H9 (cell line): Measurements from ENCODE around the gene CERS6. TPM values are rescaled to one million over a fixed set of nuclear protein-coding genes. Genes with fewer than 3 reads are reported as not detected.

Experiments
- DNase-seq: peaks from one replicate; pipeline ENCODE4 v3.0.0-alpha.2; 2017
- H2AFZ ChIP-seq: one replicate; pipeline ENCODE4 v1.6.1; 2013; ENCODE audit warnings: mild to moderate bottlenecking, low read length, control low read depth, moderate library complexity
- H2AK5ac ChIP-seq: 2 replicates; pipeline ENCODE4 v1.6.1; 2013; ENCODE audit warnings: low read length, control low read depth, mixed read lengths; ENCODE audit not compliant: insufficient read length
- H2BK120ac ChIP-seq: one replicate; pipeline ENCODE4 v1.6.1; 2013; ENCODE audit warnings: low read depth, mild to moderate bottlenecking, low read length, control low read depth, inconsistent platforms; ENCODE audit not compliant: poor library complexity, severe bottlenecking
- H2BK12ac ChIP-seq: 2 replicates; pipeline ENCODE4 v1.6.1; 2013; ENCODE audit warnings: low read length, control low read depth, mixed read lengths, low read depth; ENCODE audit not compliant: insufficient read length
- H2BK15ac ChIP-seq: 2 replicates; pipeline ENCODE4 v1.6.1; 2013; ENCODE audit warnings: low read depth, low read length, control low read depth
- H2BK20ac ChIP-seq: one replicate; pipeline ENCODE4 v1.6.1; 2013; ENCODE audit warnings: low read depth, mild to moderate bottlenecking, low read length, control low read depth, inconsistent platforms; ENCODE audit not compliant: poor library complexity, severe bottlenecking
- H2BK5ac ChIP-seq: 2 replicates; pipeline ENCODE4 v1.6.1; 2013; ENCODE audit warnings: low read length, control low read depth, mixed read lengths; ENCODE audit not compliant: insufficient read length
- H3K14ac ChIP-seq: 2 replicates; pipeline ENCODE4 v1.6.1; 2013; ENCODE audit warnings: low read length, control low read depth; ENCODE audit not compliant: insufficient read depth
- H3K18ac ChIP-seq: 2 replicates; pipeline ENCODE4 v1.6.1; 2013; ENCODE audit warnings: low read depth, mild to moderate bottlenecking, mixed read lengths, low read length, control low read depth; ENCODE audit not compliant: insufficient read length
- H3K23ac ChIP-seq: 2 replicates; pipeline ENCODE4 v1.6.1; 2013; ENCODE audit warnings: low read length, control low read depth, mixed read lengths, low read depth; ENCODE audit not compliant: insufficient read length
- H3K23me2 ChIP-seq: 2 replicates; pipeline ENCODE4 v1.6.1; 2013; ENCODE audit warnings: low read depth, mild to moderate bottlenecking, mixed read lengths, low read length, control low read depth; ENCODE audit not compliant: insufficient read length, poor library complexity, severe bottlenecking
- H3K27ac ChIP-seq: 2 replicates; pipeline ENCODE4 v1.5.1; 2013; ENCODE audit warnings: low read length, control low read depth, mixed read lengths, low read depth; ENCODE audit not compliant: insufficient read length
- H3K27me3 ChIP-seq: 2 replicates; pipeline ENCODE4 v1.6.1; 2013; ENCODE audit warnings: low read length, control low read depth, inconsistent platforms; ENCODE audit not compliant: insufficient read depth
- H3K4ac ChIP-seq: 2 replicates; pipeline ENCODE4 v1.6.1; 2013; ENCODE audit warnings: low read depth, mild to moderate bottlenecking, control low read depth, inconsistent platforms, low read length, moderate library complexity
- H3K4me1 ChIP-seq: 2 replicates; pipeline ENCODE4 v1.6.1; 2013; ENCODE audit warnings: low read length, control low read depth, inconsistent platforms; ENCODE audit not compliant: insufficient read depth
- H3K4me2 ChIP-seq: 2 replicates; pipeline ENCODE4 v1.6.1; 2013; ENCODE audit warnings: low read length, control low read depth, mixed read lengths; ENCODE audit not compliant: insufficient read length, insufficient read depth
- H3K56ac ChIP-seq: 2 replicates; pipeline ENCODE4 v1.6.1; 2013; ENCODE audit warnings: low read depth, mild to moderate bottlenecking, mixed read lengths, low read length, control low read depth; ENCODE audit not compliant: insufficient read length
- H3K79me1 ChIP-seq: 2 replicates; pipeline ENCODE4 v1.6.1; 2013; ENCODE audit warnings: low read depth, mild to moderate bottlenecking, moderate library complexity, low read length, control low read depth, inconsistent platforms; ENCODE audit not compliant: insufficient read depth, poor library complexity, severe bottlenecking
- H3K79me2 ChIP-seq: 2 replicates; pipeline ENCODE4 v1.6.1; 2013; ENCODE audit warnings: low read length, control low read depth, inconsistent platforms; ENCODE audit not compliant: insufficient read depth
- H3K9ac ChIP-seq: 2 replicates; pipeline ENCODE4 v1.6.1; 2013; ENCODE audit warnings: low read length, control low read depth, mixed read lengths; ENCODE audit not compliant: insufficient read length; ENCODE audit errors: extremely low read depth
- H3K9me3 ChIP-seq: one replicate; pipeline ENCODE4 v1.6.1; 2013; ENCODE audit warnings: low read depth, low read length, inconsistent platforms; ENCODE audit not compliant: control insufficient read depth
- H3T11ph ChIP-seq: one replicate; pipeline ENCODE4 v1.6.1; 2013; ENCODE audit warnings: mild to moderate bottlenecking, low read length, control low read depth, inconsistent platforms
- H4K20me1 ChIP-seq: one replicate; pipeline ENCODE4 v1.6.1; 2013; ENCODE audit not compliant: control insufficient read depth, insufficient read length, insufficient read depth
- H4K5ac ChIP-seq: 2 replicates; pipeline ENCODE4 v1.6.1; 2013; ENCODE audit warnings: low read depth, mild to moderate bottlenecking, mixed read lengths, low read length, control low read depth; ENCODE audit not compliant: insufficient read length
- H4K8ac ChIP-seq: replicated peaks from 2 replicates; pipeline ENCODE4 v1.6.1; 2013; ENCODE audit warnings: low read length, control low read depth, mixed read lengths, low read depth; ENCODE audit not compliant: insufficient read length
- H4K91ac ChIP-seq: 2 replicates; pipeline ENCODE4 v1.6.1; 2013; ENCODE audit warnings: low read depth, mild to moderate bottlenecking, moderate library complexity, mixed read lengths, low read length, control low read depth; ENCODE audit not compliant: insufficient read length
- H3K27ac Mint-ChIP-seq, 3 experiments: 2 replicates in 2 of 3; 3 replicates in 1 of 3; pipeline ENCODE4 v1.8.0; 2020 to 2021; ENCODE audit warnings: mixed read lengths in 3 of 3, mild to moderate bottlenecking in 1 of 3, moderate library complexity in 1 of 3
- H3K27me3 Mint-ChIP-seq: 2 replicates; pipeline ENCODE4 v1.8.0; 2021; ENCODE audit warnings: low read depth, mild to moderate bottlenecking, moderate library complexity, mixed read lengths
- H3K36me3 Mint-ChIP-seq, 3 experiments: 2 replicates in 2 of 3; 3 replicates in 1 of 3; pipeline ENCODE4 v1.8.0; 2020 to 2021; ENCODE audit warnings: low read depth in 3 of 3, mixed read lengths in 3 of 3; ENCODE audit not compliant: insufficient read depth in 1 of 3
- H3K4me1 Mint-ChIP-seq, 2 experiments: 2 replicates each; pipeline ENCODE4 v1.8.0; 2020; ENCODE audit warnings: mixed read lengths in 2 of 2
- H3K4me3 Mint-ChIP-seq, 2 experiments: 2 replicates in 1 of 2; 3 replicates in 1 of 2; pipeline ENCODE4 v1.8.0; 2020 to 2021; ENCODE audit warnings: mild to moderate bottlenecking in 2 of 2, mixed read lengths in 2 of 2, moderate library complexity in 1 of 2
- H3K9me3 Mint-ChIP-seq, 2 experiments: 2 replicates in 1 of 2; 3 replicates in 1 of 2; pipeline ENCODE4 v1.8.0; 2020; ENCODE audit warnings: mild to moderate bottlenecking in 2 of 2, mixed read lengths in 2 of 2, moderate library complexity in 1 of 2
- WGBS: extraction: QIAGEN DNeasy Blood & Tissue Kit; methylation state at CpG from one replicate; pipeline ENCODE4 v1.1.7; 2013; ENCODE audit warnings: missing lambda C conversion rate, low lambda C conversion rate, mixed read lengths; ENCODE audit not compliant: insufficient read length; ENCODE audit errors: extremely low coverage; 5-methylcytosine and 5-hydroxymethylcytosine counted together
- total RNA-seq: library from RNA; stranded (reverse); gene quantifications from 2 replicates; pipeline ENCODE4 v1.2.1, GENCODE V29; 2021
- TF ChIP-seq, protein P1 (sequence below): fragments of 200-600 bp; sonication (generic); conservative IDR thresholded peaks from 3 replicates; pipeline ENCODE4 v1.8.0; 2021; ENCODE audit warnings: antibody characterized with exemption, mild to moderate bottlenecking

The CERS6 gene
- total RNA-seq, 1 experiment from 2014 or later = 17.7 TPM

DNA sequence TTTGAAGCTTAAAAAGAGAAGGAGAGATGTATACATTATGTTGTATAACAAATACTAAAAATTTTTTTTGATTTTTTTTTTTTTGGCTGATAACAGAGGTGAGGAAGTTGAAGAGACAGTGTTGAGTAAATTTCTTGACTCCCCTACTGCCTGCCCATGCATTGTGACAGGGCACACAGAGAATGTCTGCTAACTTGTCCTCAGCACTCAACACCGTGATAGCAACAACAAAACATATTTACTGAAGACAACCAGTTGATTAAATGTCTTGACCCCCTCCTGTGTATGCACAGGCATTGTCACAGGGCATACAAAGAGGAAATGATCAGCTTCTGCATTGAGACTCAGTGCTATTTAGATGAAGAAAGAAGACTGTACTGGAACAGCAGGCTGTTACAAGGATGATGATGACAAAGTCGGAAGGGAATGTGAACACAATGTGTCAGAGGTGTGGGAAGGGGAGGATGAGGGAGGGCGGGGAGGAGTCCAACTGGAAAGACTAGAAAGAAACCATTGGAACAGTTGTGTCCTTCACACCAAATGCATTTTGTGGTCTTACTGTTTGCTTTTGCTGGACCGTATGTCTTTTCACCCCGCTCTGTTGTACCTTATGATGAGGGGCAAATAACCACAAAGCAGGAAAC lies 89.5 kb downstream of the CERS6 start:
- DNase-seq = no peak
- Histone ChIP-seq H3K79me1 (peaks cover 2% of the 10 kb centered on the region), H3K9me3 (no peaks in the 10 kb centered on the region), H2AFZ (no peak overlapping the region), H3T11ph (no peak overlapping the region), H3K56ac (no peak overlapping the region), H3K18ac (no peak overlapping the region), H3K23ac (no peak overlapping the region), H4K8ac (no peak overlapping the region), H2AK5ac (no peak overlapping the region), H4K5ac (no peak overlapping the region), H3K4me1 (peaks cover 4% of the 10 kb centered on the region; the same call in 1 of the 2 replicates), H3K4me2 (no peak overlapping the region), H4K20me1 (no peaks in the 10 kb centered on the region), H3K23me2 (no peaks in the 10 kb centered on the region), H3K27ac (no peak overlapping the region), H3K4ac (no peak overlapping the region), H2BK5ac (no peak overlapping the region), H2BK120ac (no peak overlapping the region), H3K9ac (no peak overlapping the region), H2BK15ac (no peak overlapping the region), H3K79me2 (0 out of 2 replicates have a peak, but pooled peaks cover 1% of the 10 kb centered on the region), H2BK20ac (no peak overlapping the region), H2BK12ac (no peak overlapping the region), H3K14ac (no peak overlapping the region), H3K27me3 (no peaks in the 10 kb centered on the region), H4K91ac (no peak overlapping the region)
- Mint-ChIP-seq H3K9me3 (peaks cover 2 to 3% of the 10 kb centered on the region in 2 experiments; a peak in 2 of 5 replicates), H3K27ac (peak overlapping the region in 1 of 3 experiments; percentile 20; a peak in 3 of 7 replicates), H3K36me3 (peaks cover 7 to 20% (median 15%) of the 10 kb centered on the region in 3 experiments), H3K4me3 (no peak overlapping the region), H3K27me3 (no peaks in the 10 kb centered on the region), H3K4me1 (peaks cover 22 to 27% of the 10 kb centered on the region in 2 experiments)
- WGBS = no CpG with 5 or more reads among the region's 5 CpGs
- TF ChIP-seq, protein P1, sequence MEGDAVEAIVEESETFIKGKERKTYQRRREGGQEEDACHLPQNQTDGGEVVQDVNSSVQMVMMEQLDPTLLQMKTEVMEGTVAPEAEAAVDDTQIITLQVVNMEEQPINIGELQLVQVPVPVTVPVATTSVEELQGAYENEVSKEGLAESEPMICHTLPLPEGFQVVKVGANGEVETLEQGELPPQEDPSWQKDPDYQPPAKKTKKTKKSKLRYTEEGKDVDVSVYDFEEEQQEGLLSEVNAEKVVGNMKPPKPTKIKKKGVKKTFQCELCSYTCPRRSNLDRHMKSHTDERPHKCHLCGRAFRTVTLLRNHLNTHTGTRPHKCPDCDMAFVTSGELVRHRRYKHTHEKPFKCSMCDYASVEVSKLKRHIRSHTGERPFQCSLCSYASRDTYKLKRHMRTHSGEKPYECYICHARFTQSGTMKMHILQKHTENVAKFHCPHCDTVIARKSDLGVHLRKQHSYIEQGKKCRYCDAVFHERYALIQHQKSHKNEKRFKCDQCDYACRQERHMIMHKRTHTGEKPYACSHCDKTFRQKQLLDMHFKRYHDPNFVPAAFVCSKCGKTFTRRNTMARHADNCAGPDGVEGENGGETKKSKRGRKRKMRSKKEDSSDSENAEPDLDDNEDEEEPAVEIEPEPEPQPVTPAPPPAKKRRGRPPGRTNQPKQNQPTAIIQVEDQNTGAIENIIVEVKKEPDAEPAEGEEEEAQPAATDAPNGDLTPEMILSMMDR = no peak
